ENCODE measurements around the gene BRF1. TPM values are rescaled to one million over a fixed set of nuclear protein-coding genes. Genes with fewer than 3 reads are reported as not detected.

Gene BRF1
- polyA plus RNA-seq, 1 of the 3 experiments (the other 2 are of a cell fraction): 15.7 TPM

GRCh38 chr14:105187935-105188524 is 112.8 kb downstream of the BRF1 start:
- Histone ChIP-seq H3K27ac (ENCODE audit: low read depth in 2 of 2, low read length in 1 of 2) (no peak overlapping the region), H3K4me1 (ENCODE audit: control insufficient read depth in 1 of 2, insufficient read depth in 2 of 2, low read depth in 1 of 2, low read length in 1 of 2) (no peaks in the 10 kb centered on the region), H3K9me3 (no peaks in the 10 kb centered on the region), H3K4me3 (ENCODE audit: low read depth in 2 of 2, low read length in 1 of 2) (no peak overlapping the region), H3K36me3 (replicated peaks in 1 of 2; ENCODE audit: control insufficient read depth in 1 of 2, insufficient read depth in 2 of 2, low read length in 1 of 2) (no peaks in the 10 kb centered on the region), H3K79me2 (ENCODE audit: insufficient read depth) (no peaks in the 10 kb centered on the region), H4K20me1 (ENCODE audit: insufficient read depth) (no peaks in the 10 kb centered on the region), H3K4me2 (no peak overlapping the region), H3F3A (replicated peaks; ENCODE audit: insufficient read depth) (peaks cover 3% of the 10 kb centered on the region), H3K27me3 (ENCODE audit: insufficient read depth) (no peaks in the 10 kb centered on the region), H3K9ac (no peak overlapping the region), H3K9me2 (no peaks in the 10 kb centered on the region), H2AFZ (ENCODE audit: low read depth) (no peak overlapping the region)
- ChIA-PET CTCF (no interaction called here), POLR2A (no interaction called here)
- 77% methylated on average over 10 of the region's 14 CpGs for WGBS (ENCODE audit: low lambda C conversion rate)
- DNase-seq: no peak
- TF ChIP-seq TEAD4 (IDR thresholded peaks at IDR 0.05; ENCODE audit: borderline replicate concordance, insufficient read depth): no peak
- no peak for TF ChIP-seq FOXJ3 (CRISPR knock-in tag; IDR thresholded peaks at IDR 0.05)
- no peak for TF ChIP-seq RAD21 (IDR thresholded peaks at IDR 0.05; ENCODE audit: low read length)
- no peak for TF ChIP-seq SMC3 (IDR thresholded peaks at IDR 0.05; ENCODE audit: low read depth, low read length)
- no peak for TF ChIP-seq RCOR1 (IDR thresholded peaks at IDR 0.05; ENCODE audit: low read length)
- no peak for TF ChIP-seq REST (IDR thresholded peaks at IDR 0.05; ENCODE audit: low read depth, low read length)
- no peak for TF ChIP-seq MEF2A (IDR thresholded peaks at IDR 0.05; ENCODE audit: borderline replicate concordance, low read depth)
- TF ChIP-seq RFX5 (IDR thresholded peaks at IDR 0.05; ENCODE audit: low read length): no peak
- no peak for TF ChIP-seq PBX3 (IDR thresholded peaks at IDR 0.05)
- no peak for TF ChIP-seq MXI1 (IDR thresholded peaks at IDR 0.05; ENCODE audit: low read depth, low read length)

- H3K27ac ChIP-seq (ENCODE audit: low read depth in 2 of 2, low read length in 1 of 2): no peak overlapping the region
- CTCF ChIA-PET: no interaction called here
- no peaks in the 10 kb centered on the region for H3K9me2 ChIP-seq
- DNase-seq: no peak
- no peaks in the 10 kb centered on the region for H3K79me2 ChIP-seq (ENCODE audit: insufficient read depth)
- H3K4me1 ChIP-seq (ENCODE audit: control insufficient read depth in 1 of 2, insufficient read depth in 2 of 2, low read depth in 1 of 2, low read length in 1 of 2): no peaks in the 10 kb centered on the region
- no peak overlapping the region for H2AFZ ChIP-seq (ENCODE audit: low read depth)
- H3K9me3 ChIP-seq: no peaks in the 10 kb centered on the region
- no peak overlapping the region for H3K9ac ChIP-seq
- no peaks in the 10 kb centered on the region for H4K20me1 ChIP-seq (ENCODE audit: insufficient read depth)
- H3K4me2 ChIP-seq: no peak overlapping the region
- H3K27me3 ChIP-seq (ENCODE audit: insufficient read depth): no peaks in the 10 kb centered on the region
- POLR2A ChIA-PET: no interaction called here
- WGBS (ENCODE audit: low lambda C conversion rate): 55% methylated on average over 4 of the region's 4 CpGs
- H3F3A ChIP-seq (replicated peaks; ENCODE audit: insufficient read depth): peaks cover 7% of the 10 kb centered on the region
- H3K36me3 ChIP-seq (replicated peaks in 1 of 2; ENCODE audit: control insufficient read depth in 1 of 2, insufficient read depth in 2 of 2, low read length in 1 of 2): no peaks in the 10 kb centered on the region
- H3K4me3 ChIP-seq (ENCODE audit: low read depth in 2 of 2, low read length in 1 of 2): no peak overlapping the region
- no peak for TF ChIP-seq IRF3 (IDR thresholded peaks at IDR 0.05; ENCODE audit: low read depth, low read length)
- no peak for TF ChIP-seq POLR2AphosphoS5 (IDR thresholded peaks at IDR 0.05; ENCODE audit: low read depth, low read length)
- no peak for TF ChIP-seq RCOR1 (IDR thresholded peaks at IDR 0.05; ENCODE audit: low read length)
- no peak for TF ChIP-seq FOSL2 (IDR thresholded peaks at IDR 0.05; ENCODE audit: borderline replicate concordance, low read depth)
- no peak for TF ChIP-seq CHD2 (IDR thresholded peaks at IDR 0.05; ENCODE audit: low read length, partially characterized antibody)
- no peak for TF ChIP-seq GATA2 (CRISPR knock-in tag; IDR thresholded peaks at IDR 0.05)
- TF ChIP-seq MEF2A (IDR thresholded peaks at IDR 0.05; ENCODE audit: borderline replicate concordance, low read depth): no peak
- no peak for TF ChIP-seq ELF1 (IDR thresholded peaks at IDR 0.05)
- no peak for TF ChIP-seq TEAD4 (IDR thresholded peaks at IDR 0.05; ENCODE audit: borderline replicate concordance, insufficient read depth)
- TF ChIP-seq MXI1 (IDR thresholded peaks at IDR 0.05; ENCODE audit: low read depth, low read length): no peak
- no peak for TF ChIP-seq YY1 (IDR thresholded peaks at IDR 0.05; ENCODE audit: low read depth)
- no peak for TF ChIP-seq MAX (IDR thresholded peaks at IDR 0.05; ENCODE audit: low read depth)
- no peak for TF ChIP-seq NRF1 (IDR thresholded peaks at IDR 0.05; ENCODE audit: low read depth, low read length)
- TF ChIP-seq NFIC (IDR thresholded peaks at IDR 0.05; ENCODE audit: borderline replicate concordance): no peak
- TF ChIP-seq USF2 (IDR thresholded peaks at IDR 0.05; ENCODE audit: borderline replicate concordance, low read depth, low read length): no peak
- TF ChIP-seq FOXM1 (IDR thresholded peaks at IDR 0.05; ENCODE audit: low read depth): no peak
These were observed 113.7 kb downstream of the BRF1 start for GRCh38 chr14:105187116-105187515.

Data from SK-N-SH (cell line).